H1 (cell line): ENCODE data around the gene DNAH12. TPM values are rescaled to one million over a fixed set of nuclear protein-coding genes. Genes with fewer than 3 reads are reported as not detected.

Experiments used
- CBX8 ChIP-seq: fragments of 300-800, 300-1000 bp; sonication (generic); IDR thresholded peaks from 2 replicates; pipeline ENCODE4 v1.7.1; 2016; ENCODE audit warnings: low read depth, low read length, borderline replicate concordance
- SP1 ChIP-seq: IDR thresholded peaks from 2 replicates; pipeline ENCODE4 v1.6.1; 2011; ENCODE audit warnings: low read depth, low read length
- polyA plus RNA-seq, 7 experiments: library from polyadenylated mRNA; depleted of rRNA in 3 of 7; stranded (reverse) in 5 of 7; unstranded in 2 of 7; fragments of >200 nt in 5 of 7; fragments of 200-250 nt in 2 of 7; gene quantifications; 1 replicate in 5 of 7; 2 replicates in 1 of 7; 4 replicates in 1 of 7; pipeline versions ENCODE4 v1.2.1 to v1.2.3, GENCODE V29; 2011 to 2013; ENCODE audit warnings: missing spikeins in 2 of 7, mixed read lengths in 2 of 7
- total RNA-seq: library from RNA; stranded (reverse); fragmentation: NEBNext Ultra II Directional; extraction: Animal tissue kit (Norgen Biotek cat#: 25700); gene quantifications from 2 replicates; pipeline ENCODE4 v1.2.1, GENCODE V29; 2021
- TF ChIP-seq, protein P1 (sequence below): IDR thresholded peaks from 2 replicates; pipeline ENCODE4 v1.6.1; 2011; ENCODE audit warnings: low read depth, mild to moderate bottlenecking, low read length; ENCODE audit not compliant: insufficient read depth

DNAH12 gene
- total and polyA plus RNA-seq, 2 of the 8 experiments (the other 6 are each of a cell fraction or from before 2014, with no cell fraction given) = not detected

DNA sequence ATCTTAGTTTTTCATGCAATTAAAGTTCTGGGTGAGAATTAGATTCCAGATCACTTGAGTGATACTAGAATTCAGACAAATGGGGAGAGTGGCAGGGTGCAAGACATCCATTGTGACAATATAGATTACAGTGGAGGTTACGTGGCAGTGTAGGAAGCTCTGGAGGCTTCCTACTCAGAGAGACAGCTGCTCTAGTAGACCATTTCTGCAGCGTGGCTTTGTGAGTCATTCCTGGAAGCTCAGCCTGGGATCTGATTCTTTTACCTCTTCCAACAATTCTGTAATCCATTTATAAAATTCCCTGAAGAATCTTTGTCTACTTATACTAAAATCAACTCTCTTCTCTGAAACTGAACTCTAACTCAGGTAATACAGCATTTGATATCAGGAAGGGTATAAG lies 161.2 kb downstream of the DNAH12 start (continued):
- TF ChIP-seq, protein P1, sequence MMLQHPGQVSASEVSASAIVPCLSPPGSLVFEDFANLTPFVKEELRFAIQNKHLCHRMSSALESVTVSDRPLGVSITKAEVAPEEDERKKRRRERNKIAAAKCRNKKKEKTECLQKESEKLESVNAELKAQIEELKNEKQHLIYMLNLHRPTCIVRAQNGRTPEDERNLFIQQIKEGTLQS = no peak
- TF ChIP-seq CBX8 (no peak), SP1 (no peak)
